HG02840 (cell line): ENCODE measurements around the gene TXNRD2.

Experiments
- ATAC-seq: cut with Tn5 transposase; IDR thresholded peaks from one replicate; pipeline ENCODE4 v1.9.1; 2021; ENCODE audit warnings: mild to moderate bottlenecking, moderate library complexity, moderate number of reproducible peaks; ENCODE audit not compliant: unreplicated experiment, low FRiP score

Gene TXNRD2

GRCh38 chr22:19852177-19852781 lies 89.3 kb downstream of the TXNRD2 start:
- ATAC-seq = no peak

- no peak for ATAC-seq
Measured at GRCh38 chr22:19851291-19852176, 90.1 kb downstream of the TXNRD2 start.

GRCh38 chr22:19850763-19851109 lies 90.9 kb downstream of the TXNRD2 start:
- no peak for ATAC-seq

- ATAC-seq = no peak
Measured at GRCh38 chr22:19849835-19850762, 91.5 kb downstream of the TXNRD2 start.

- no peak for ATAC-seq
Measured at GRCh38 chr22:19848298-19849224, 93.1 kb downstream of the TXNRD2 start.

GRCh38 chr22:19847345-19847632 lies 94.3 kb downstream of the TXNRD2 start:
- no peak for ATAC-seq

GRCh38 chr22:19846620-19847344 lies 94.8 kb downstream of the TXNRD2 start:
- no peak for ATAC-seq

- no peak for ATAC-seq
Measured at GRCh38 chr22:19845054-19845722, 96.4 kb downstream of the TXNRD2 start.

GRCh38 chr22:19844377-19845053 lies 97.1 kb downstream of the TXNRD2 start:
- ATAC-seq = no peak

- ATAC-seq = no peak
Measured at GRCh38 chr22:19843857-19844376, 97.7 kb downstream of the TXNRD2 start.

- no peak for ATAC-seq
Measured at GRCh38 chr22:19843107-19843856, 98.3 kb downstream of the TXNRD2 start.

- no peak for ATAC-seq
Measured at GRCh38 chr22:19842393-19843106, 99.1 kb downstream of the TXNRD2 start.

- ATAC-seq = no peak
Measured at GRCh38 chr22:19841641-19842392, 99.8 kb downstream of the TXNRD2 start.

GRCh38 chr22:19840955-19841640 lies 100.5 kb downstream of the TXNRD2 start:
- ATAC-seq = no peak

- no peak for ATAC-seq
Measured at GRCh38 chr22:19840059-19840458, 101.6 kb downstream of the TXNRD2 start.

GRCh38 chr22:19837915-19838314 lies 103.7 kb downstream of the TXNRD2 start:
- no peak for ATAC-seq
